CD14-positive monocyte (primary cell): ENCODE results near the gene SHMT2. TPM values are rescaled to one million over a fixed set of nuclear protein-coding genes. Genes with fewer than 3 reads are reported as not detected.
A peak's percentile ranks its signal among the peaks of the same experiment; 100 is the strongest.

Experiments used
- DNase-seq, 3 donors: peaks; one replicate each; pipeline ENCODE4 v3.0.0-alpha.2; 2011 to 2022
- H2AFZ ChIP-seq: 2 replicates; pipeline ENCODE4 v1.6.0; 2012; ENCODE audit warnings: mild to moderate bottlenecking, low read depth, low read length, inconsistent platforms; ENCODE audit not compliant: insufficient read depth, poor library complexity, severe bottlenecking
- H3K27ac ChIP-seq, 2 donors: 1 replicate in 1 of 2; 2 replicates in 1 of 2; pipeline ENCODE4 v1.5.1; 2012 to 2013; ENCODE audit warnings: low read length in 2 of 2, control low read depth in 1 of 2, inconsistent platforms in 1 of 2, low read depth in 1 of 2, mild to moderate bottlenecking in 1 of 2
- H3K27me3 ChIP-seq, 2 donors: one replicate each; pipeline versions ENCODE4 v1.6.0 to v1.6.1; 2011 to 2013; ENCODE audit warnings: low read length in 2 of 2; ENCODE audit not compliant: control insufficient read depth in 2 of 2, insufficient read depth in 2 of 2
- H3K36me3 ChIP-seq, 2 donors: replicated peaks in 1 of 2; 1 replicate in 1 of 2; 2 replicates in 1 of 2; pipeline versions ENCODE4 v1.5.1 to v1.6.1; 2012 to 2013; ENCODE audit warnings: low read length in 2 of 2, control low read depth in 1 of 2, inconsistent platforms in 1 of 2, mild to moderate bottlenecking in 1 of 2; ENCODE audit not compliant: insufficient read depth in 2 of 2, control insufficient read depth in 1 of 2
- H3K4me1 ChIP-seq, 2 donors: 1 replicate in 1 of 2; 2 replicates in 1 of 2; pipeline versions ENCODE4 v1.5.1 to v1.6.1; 2012 to 2013; ENCODE audit warnings: low read length in 2 of 2, control low read depth in 1 of 2, inconsistent platforms in 1 of 2, mild to moderate bottlenecking in 1 of 2, moderate library complexity in 1 of 2; ENCODE audit not compliant: insufficient read depth in 2 of 2, control insufficient read depth in 1 of 2
- H3K4me2 ChIP-seq: replicated peaks from 2 replicates; pipeline ENCODE3; 2012; ENCODE audit warnings: low read length, moderate library complexity, mild to moderate bottlenecking; ENCODE audit not compliant: poor library complexity, severe bottlenecking; ENCODE audit errors: extremely low read depth
- H3K4me3 ChIP-seq, 3 experiments: fragments of 200-600 bp in 1 of 3; sonication (generic) in 1 of 3; replicated peaks in 1 of 3; 1 replicate in 2 of 3; 2 replicates in 1 of 3; pipeline ENCODE4 v1.5.1; 2011 to 2013; ENCODE audit warnings: low read length in 3 of 3, mild to moderate bottlenecking in 3 of 3, control low read depth in 2 of 3, low read depth in 2 of 3, inconsistent platforms in 1 of 3, moderate library complexity in 1 of 3
- H3K79me2 ChIP-seq: 2 replicates; pipeline ENCODE4 v1.6.0; 2012; ENCODE audit warnings: mild to moderate bottlenecking, control low read depth, inconsistent platforms, low read length, moderate library complexity; ENCODE audit not compliant: insufficient read depth
- H3K9ac ChIP-seq: 2 replicates; pipeline ENCODE4 v1.6.0; 2017; ENCODE audit warnings: low read length, mild to moderate bottlenecking; ENCODE audit not compliant: insufficient read depth, poor library complexity, severe bottlenecking
- H3K9me3 ChIP-seq, 2 donors: replicated peaks in 1 of 2; 1 replicate in 1 of 2; 2 replicates in 1 of 2; pipeline versions ENCODE4 v1.5.1 to v1.6.1; 2012 to 2013; ENCODE audit warnings: low read length in 2 of 2, control low read depth in 1 of 2; ENCODE audit not compliant: control insufficient read depth in 1 of 2, insufficient read depth in 1 of 2
- H4K20me1 ChIP-seq: 2 replicates; pipeline ENCODE4 v1.6.0; 2012; ENCODE audit warnings: mild to moderate bottlenecking, low read length, control low read depth, moderate library complexity; ENCODE audit not compliant: insufficient read depth
- H3K27ac Mint-ChIP-seq, 7 donors: one replicate each; pipeline ENCODE4 v1.8.0; 2020; ENCODE audit warnings: mild to moderate bottlenecking in 7 of 7, mixed read lengths in 7 of 7, moderate library complexity in 6 of 7, inconsistent platforms in 2 of 7
- H3K27me3 Mint-ChIP-seq, 3 donors: one replicate each; pipeline ENCODE4 v1.8.0; 2021 to 2022; ENCODE audit warnings: low read depth in 3 of 3, mild to moderate bottlenecking in 3 of 3, mixed read lengths in 3 of 3, moderate library complexity in 3 of 3, inconsistent platforms in 1 of 3
- H3K36me3 Mint-ChIP-seq, 2 donors: one replicate each; pipeline ENCODE4 v1.8.0; 2020; ENCODE audit warnings: mixed read lengths in 2 of 2, inconsistent platforms in 1 of 2, mild to moderate bottlenecking in 1 of 2
- H3K4me1 Mint-ChIP-seq: one replicate; pipeline ENCODE4 v1.8.0; 2020; ENCODE audit warnings: mild to moderate bottlenecking, mixed read lengths
- H3K4me3 Mint-ChIP-seq, 2 donors: one replicate each; pipeline ENCODE4 v1.8.0; 2020; ENCODE audit warnings: mild to moderate bottlenecking in 2 of 2, mixed read lengths in 2 of 2, moderate library complexity in 1 of 2
- H3K9me3 Mint-ChIP-seq, 7 donors: one replicate each; pipeline ENCODE4 v1.8.0; 2020 to 2022; ENCODE audit warnings: mixed read lengths in 7 of 7, mild to moderate bottlenecking in 6 of 7, moderate library complexity in 6 of 7, inconsistent platforms in 2 of 7
- WGBS: methylation state at CpG from one replicate; pipeline ENCODE4 v1.1.5; 2013; ENCODE audit warnings: missing lambda C conversion rate; ENCODE audit not compliant: insufficient coverage; 5-methylcytosine and 5-hydroxymethylcytosine counted together
- intact Hi-C, 2 donors: fragments of 100-400 bp; cut with micrococcal nuclease; formaldehyde crosslinking; loops; one replicate each; pipeline versions ENCODE4 v1.15.0 to v1.15.1; 2023
- polyA plus RNA-seq, 3 donors: library from polyadenylated mRNA; depleted of rRNA in 1 of 3; unstranded in 2 of 3; stranded (reverse) in 1 of 3; fragments of 300-500 nt in 2 of 3; fragments of >200 nt in 1 of 3; fragmentation: Illumina TruSeq in 2 of 3; gene quantifications; 1 replicate in 2 of 3; 2 replicates in 1 of 3; pipeline ENCODE4 v1.2.3, GENCODE V29; 2012 to 2021
- TF ChIP-seq, protein P1 (sequence below): fragments of 200-600 bp; IDR thresholded peaks from one replicate; pipeline ENCODE4 v1.8.0; 2022; ENCODE audit warnings: antibody characterized with exemption, mild to moderate bottlenecking

Gene SHMT2
- polyA plus RNA-seq, 3 donors, result 36.8 to 52.0 (median 39.8) TPM

- H3K27ac Mint-ChIP-seq, result no peak overlapping the region
- WGBS, result 13% methylated on average over 10 of the region's 13 CpGs
- no peak overlapping the region for H2AFZ ChIP-seq
- no peaks in the 10 kb centered on the region for H3K36me3 ChIP-seq
- DNase-seq, result no peak
- peak overlapping the region in 1 of 2 donors; percentile 88 for H3K4me3 Mint-ChIP-seq
- H3K4me2 ChIP-seq, result no peak overlapping the region
- peaks cover 6 to 33% of the 10 kb centered on the region in 2 donors for H3K36me3 Mint-ChIP-seq
- H3K27me3 ChIP-seq, result peaks cover 90 to 98% of the 10 kb centered on the region in 2 donors
- H3K9ac ChIP-seq, result no peak overlapping the region
- H3K4me1 ChIP-seq, result peaks cover 19 to 29% of the 10 kb centered on the region in 2 donors
- TF ChIP-seq, protein P1, sequence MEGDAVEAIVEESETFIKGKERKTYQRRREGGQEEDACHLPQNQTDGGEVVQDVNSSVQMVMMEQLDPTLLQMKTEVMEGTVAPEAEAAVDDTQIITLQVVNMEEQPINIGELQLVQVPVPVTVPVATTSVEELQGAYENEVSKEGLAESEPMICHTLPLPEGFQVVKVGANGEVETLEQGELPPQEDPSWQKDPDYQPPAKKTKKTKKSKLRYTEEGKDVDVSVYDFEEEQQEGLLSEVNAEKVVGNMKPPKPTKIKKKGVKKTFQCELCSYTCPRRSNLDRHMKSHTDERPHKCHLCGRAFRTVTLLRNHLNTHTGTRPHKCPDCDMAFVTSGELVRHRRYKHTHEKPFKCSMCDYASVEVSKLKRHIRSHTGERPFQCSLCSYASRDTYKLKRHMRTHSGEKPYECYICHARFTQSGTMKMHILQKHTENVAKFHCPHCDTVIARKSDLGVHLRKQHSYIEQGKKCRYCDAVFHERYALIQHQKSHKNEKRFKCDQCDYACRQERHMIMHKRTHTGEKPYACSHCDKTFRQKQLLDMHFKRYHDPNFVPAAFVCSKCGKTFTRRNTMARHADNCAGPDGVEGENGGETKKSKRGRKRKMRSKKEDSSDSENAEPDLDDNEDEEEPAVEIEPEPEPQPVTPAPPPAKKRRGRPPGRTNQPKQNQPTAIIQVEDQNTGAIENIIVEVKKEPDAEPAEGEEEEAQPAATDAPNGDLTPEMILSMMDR, result no peak
- H3K9me3 Mint-ChIP-seq, result peaks cover 0 to 38% (median 13%) of the 10 kb centered on the region in 7 donors
- no peak overlapping the region for H3K27ac ChIP-seq
- H3K79me2 ChIP-seq, result no peaks in the 10 kb centered on the region
- peaks cover 93 to 100% (median 97%) of the 10 kb centered on the region in 3 donors for H3K27me3 Mint-ChIP-seq
- peaks cover 41% of the 10 kb centered on the region for H3K4me1 Mint-ChIP-seq
- no peak overlapping the region for H3K4me3 ChIP-seq
- H4K20me1 ChIP-seq, result peaks cover 4% of the 10 kb centered on the region
- peaks cover 0 to 54% of the 10 kb centered on the region in 2 donors for H3K9me3 ChIP-seq
- intact Hi-C loops, result no loop called here
Measured at GRCh38 chr12:57222286-57223190, 7.0 kb upstream of the SHMT2 start.

- TF ChIP-seq, protein P1, result no peak
- Mint-ChIP-seq H3K9me3 (peaks cover 0 to 40% (median 13%) of the 10 kb centered on the region in 7 donors), H3K36me3 (peaks cover 6 to 32% of the 10 kb centered on the region in 2 donors), H3K27ac (no peak overlapping the region), H3K4me3 (peak overlapping the region in 1 of 2 donors; percentile 88), H3K27me3 (peaks cover 88 to 99% (median 97%) of the 10 kb centered on the region in 3 donors), H3K4me1 (peaks cover 39% of the 10 kb centered on the region)
- Histone ChIP-seq H3K4me3 (no peak overlapping the region), H3K9me3 (peaks cover 0 to 49% of the 10 kb centered on the region in 2 donors), H2AFZ (no peak overlapping the region), H3K9ac (no peak overlapping the region), H4K20me1 (peaks cover 4% of the 10 kb centered on the region), H3K4me2 (no peak overlapping the region), H3K79me2 (no peaks in the 10 kb centered on the region), H3K27ac (no peak overlapping the region), H3K4me1 (peaks cover 19 to 28% of the 10 kb centered on the region in 2 donors), H3K27me3 (peaks cover 84 to 93% of the 10 kb centered on the region in 2 donors), H3K36me3 (no peaks in the 10 kb centered on the region)
- no peak for DNase-seq
- 23% methylated on average over 20 of the region's 22 CpGs for WGBS
- intact Hi-C loops, result loop anchor here in 1 of 2 donors (2.0 kb wide), 1 partner anchor 15 kb away; no protein-coding TSS in a partner anchor
Measured at GRCh38 chr12:57223191-57224165, 6.0 kb upstream of the SHMT2 start.
